Skeletal muscle satellite cell (primary cell): ENCODE data around the gene NME5.
"Not testable (repeated sequence)": the region's sequence is repeated elsewhere in the genome, so short reads cannot be mapped to it uniquely, and the experiment has no call there.

Experiments used
- H3K27me3 ChIP-seq: 2 replicates; pipeline ENCODE4 v1.7.0; 2013; ENCODE audit warnings: low read length; ENCODE audit not compliant: control insufficient read depth, insufficient read depth
- H3K36me3 ChIP-seq: 2 replicates; pipeline ENCODE4 v1.7.0; 2013; ENCODE audit warnings: mild to moderate bottlenecking, control low read depth, low read length; ENCODE audit not compliant: insufficient read depth
- H3K4me1 ChIP-seq: 2 replicates; pipeline ENCODE4 v1.7.0; 2013; ENCODE audit warnings: low read length; ENCODE audit not compliant: control insufficient read depth, insufficient read depth
- H3K4me2 ChIP-seq: 2 replicates; pipeline ENCODE4 v1.7.0; 2013; ENCODE audit warnings: mild to moderate bottlenecking, low read length
- H3K4me3 ChIP-seq: 2 replicates; pipeline ENCODE4 v1.7.0; 2013; ENCODE audit warnings: low read length
- H3K9ac ChIP-seq: 2 replicates; pipeline ENCODE4 v1.7.0; 2013; ENCODE audit warnings: mild to moderate bottlenecking, low read depth, low read length, moderate library complexity
- H3K9me3 ChIP-seq: replicated peaks from 2 replicates; pipeline ENCODE4 v1.7.0; 2013; ENCODE audit warnings: mild to moderate bottlenecking, control low read depth, low read length

NME5 gene

DNA sequence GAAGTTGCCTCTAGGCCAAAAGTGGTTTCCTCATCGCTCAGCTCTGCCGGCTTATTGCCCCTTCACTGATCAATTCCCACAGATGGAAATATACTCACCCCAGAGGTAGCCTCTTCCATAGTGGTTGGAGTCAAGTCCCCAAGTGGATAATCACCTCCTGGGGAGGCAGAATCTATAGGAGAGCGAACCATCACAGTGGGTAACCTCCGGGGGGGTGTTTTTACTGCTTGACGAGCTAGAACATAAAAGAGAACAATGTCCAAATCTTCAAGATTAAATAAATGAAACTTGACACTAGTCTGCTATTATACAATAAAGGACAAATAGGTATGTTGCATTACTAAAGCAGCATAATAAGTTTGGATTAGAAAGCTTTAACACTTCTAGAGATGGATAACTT lies 29.9 kb upstream of the NME5 start:
- Histone ChIP-seq H3K36me3 (peaks cover 87% of the 10 kb centered on the region), H3K4me3 (no peak overlapping the region)

DNA sequence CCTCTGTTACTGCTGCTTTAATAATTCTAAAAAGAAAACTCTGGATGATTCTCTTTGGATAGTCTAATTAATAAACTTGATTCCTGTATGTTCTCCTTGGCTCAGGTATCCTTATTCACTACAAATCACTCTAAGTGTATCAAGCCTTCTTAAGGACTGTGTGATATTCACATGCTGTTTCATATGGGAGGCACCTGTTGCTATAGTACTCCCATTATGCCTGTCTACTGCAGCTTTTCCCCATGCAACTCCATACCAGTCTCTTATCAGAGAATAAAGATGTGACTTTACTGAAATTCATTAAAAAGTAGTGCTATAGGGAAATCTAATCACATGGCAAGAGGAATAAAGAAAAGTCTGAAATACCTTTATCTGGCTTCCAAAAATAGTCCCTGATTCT lies 24.5 kb upstream of the NME5 start:
- Histone ChIP-seq H3K4me1 (no peaks in the 10 kb centered on the region), H3K4me3 (no peak overlapping the region), H3K9ac (no peak overlapping the region), H3K9me3 (no peaks in the 10 kb centered on the region), H3K36me3 (peaks cover 93% of the 10 kb centered on the region), H3K4me2 (no peak overlapping the region), H3K27me3 (no peaks in the 10 kb centered on the region)

More for the DNA sequence above, 29.9 kb upstream of the NME5 start:
- Histone ChIP-seq H3K9me3 (no peaks in the 10 kb centered on the region), H3K9ac (no peak overlapping the region), H3K4me2 (no peak overlapping the region), H3K4me1 (no peaks in the 10 kb centered on the region), H3K27me3 (no peaks in the 10 kb centered on the region)

DNA sequence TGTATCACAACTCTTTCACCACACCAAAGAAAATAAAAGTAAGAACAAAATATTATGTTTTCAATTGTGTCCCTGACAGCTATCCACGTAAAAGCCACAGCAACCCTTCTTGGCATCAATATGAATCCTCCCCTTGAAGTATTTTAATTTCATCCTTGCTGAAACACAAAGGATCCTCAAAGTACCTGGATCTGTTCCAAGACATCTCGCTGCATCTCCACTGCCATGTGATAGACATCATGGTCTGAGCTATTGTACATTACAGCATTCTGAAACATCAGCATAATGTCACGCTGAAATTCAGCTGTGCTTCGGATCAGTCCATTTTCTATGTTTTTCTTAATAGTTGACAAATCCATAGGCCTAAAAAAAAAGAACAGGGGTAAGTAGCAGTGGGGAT lies 21.5 kb upstream of the NME5 start:
- no peaks in the 10 kb centered on the region for H3K4me1 ChIP-seq
- no peak overlapping the region for H3K4me2 ChIP-seq
- no peaks in the 10 kb centered on the region for H3K27me3 ChIP-seq
- H3K9ac ChIP-seq: no peak overlapping the region
- H3K9me3 ChIP-seq: no peaks in the 10 kb centered on the region
- H3K4me3 ChIP-seq: no peak overlapping the region
- H3K36me3 ChIP-seq: peaks cover 89% of the 10 kb centered on the region

DNA sequence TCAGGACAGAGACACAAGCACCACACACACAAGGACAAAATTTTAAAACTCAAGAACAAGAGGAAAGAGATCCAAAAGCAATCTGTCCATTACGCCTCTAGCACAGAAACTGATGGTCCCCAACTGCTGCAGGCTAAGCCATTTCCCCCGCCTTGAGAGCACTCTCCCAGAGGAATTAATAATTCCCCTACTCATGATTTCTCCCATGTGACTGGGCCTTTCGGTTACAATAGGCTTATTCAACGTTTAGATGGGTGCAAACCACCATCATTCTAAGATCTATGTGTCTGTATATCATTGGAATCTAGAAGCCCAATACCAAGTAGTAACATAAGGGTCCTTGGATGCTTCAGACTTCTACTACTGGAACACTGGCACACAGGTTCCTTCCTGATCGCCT lies 20.4 kb upstream of the NME5 start:
- H3K4me1 ChIP-seq: no peaks in the 10 kb centered on the region
- H3K4me2 ChIP-seq: no peak overlapping the region
- H3K9ac ChIP-seq: no peak overlapping the region
- H3K27me3 ChIP-seq: no peaks in the 10 kb centered on the region
- no peak overlapping the region for H3K4me3 ChIP-seq
- no peaks in the 10 kb centered on the region for H3K9me3 ChIP-seq
- H3K36me3 ChIP-seq: peaks cover 79% of the 10 kb centered on the region

DNA sequence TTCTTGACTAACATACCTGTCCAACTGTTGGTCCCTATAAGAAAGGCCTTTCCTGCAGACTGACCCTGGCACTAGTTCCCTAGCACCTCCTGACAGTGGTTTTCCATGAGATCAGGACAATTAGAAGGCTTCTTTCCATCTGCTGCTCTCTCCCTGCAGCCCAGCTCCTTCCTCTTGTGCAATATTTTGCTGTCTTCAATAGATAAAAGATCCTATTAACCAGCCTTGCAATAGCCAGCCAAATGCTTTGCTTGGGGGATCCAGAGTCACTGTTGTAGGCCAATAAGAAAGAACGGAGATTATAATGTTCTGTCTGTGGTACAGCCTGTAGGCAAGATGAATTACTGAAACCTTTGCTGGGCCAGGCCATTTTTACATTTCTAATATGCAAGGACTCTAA lies 18.4 kb upstream of the NME5 start:
- no peak overlapping the region for H3K4me2 ChIP-seq
- no peaks in the 10 kb centered on the region for H3K27me3 ChIP-seq
- no peak overlapping the region for H3K4me3 ChIP-seq
- H3K9me3 ChIP-seq: no peaks in the 10 kb centered on the region
- H3K36me3 ChIP-seq: peaks cover 59% of the 10 kb centered on the region
- H3K9ac ChIP-seq: no peak overlapping the region
- no peaks in the 10 kb centered on the region for H3K4me1 ChIP-seq

DNA sequence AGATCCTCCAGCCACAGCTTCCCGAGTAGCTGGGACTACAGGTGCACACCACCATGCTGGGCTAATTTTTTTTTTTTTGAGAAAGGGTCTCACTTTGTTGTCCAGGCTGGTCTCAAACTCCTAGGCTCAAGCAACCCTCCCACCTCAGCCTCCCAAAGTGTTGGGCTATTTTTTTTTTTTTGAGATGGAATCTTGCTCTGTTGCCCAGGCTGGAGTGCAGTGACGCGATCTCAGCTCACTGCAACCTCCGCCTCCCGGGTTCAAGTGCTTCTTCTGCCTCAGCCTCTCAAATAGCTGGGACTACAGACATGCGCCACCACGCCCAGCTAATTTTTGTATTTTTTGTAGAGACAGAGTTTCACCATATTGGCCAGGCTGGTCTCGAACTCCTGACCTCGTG lies 16.7 kb upstream of the NME5 start:
- peaks cover 44% of the 10 kb centered on the region for H3K36me3 ChIP-seq
- H3K4me1 ChIP-seq, H3K27me3 ChIP-seq, H3K4me3 ChIP-seq, H3K9me3 ChIP-seq, H3K9ac ChIP-seq, H3K4me2 ChIP-seq: not testable (repeated sequence)

DNA sequence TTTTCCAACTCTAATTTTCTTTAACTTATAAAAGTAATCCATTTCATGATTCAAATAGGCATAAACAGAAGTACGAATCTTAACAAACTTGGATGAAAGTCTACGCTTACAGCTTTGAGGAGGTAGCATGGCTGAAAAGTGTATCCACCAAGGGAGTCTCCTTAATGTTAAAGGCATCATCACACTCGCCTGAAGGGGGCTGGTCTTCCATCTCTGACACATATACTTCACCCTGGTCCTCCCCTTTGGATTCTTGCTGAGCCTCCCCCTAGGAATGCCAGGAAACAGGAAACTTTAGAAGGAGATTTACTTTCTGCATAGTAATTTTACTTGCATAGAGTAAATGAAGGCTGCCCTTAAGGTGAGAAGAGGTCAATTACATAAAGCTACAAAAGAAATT lies 10.3 kb upstream of the NME5 start:
- Histone ChIP-seq H3K4me1 (peaks cover 13% of the 10 kb centered on the region), H3K36me3 (no peaks in the 10 kb centered on the region), H3K4me2 (no peak overlapping the region), H3K4me3 (no peak overlapping the region), H3K9ac (no peak overlapping the region), H3K27me3 (no peaks in the 10 kb centered on the region), H3K9me3 (no peaks in the 10 kb centered on the region)

DNA sequence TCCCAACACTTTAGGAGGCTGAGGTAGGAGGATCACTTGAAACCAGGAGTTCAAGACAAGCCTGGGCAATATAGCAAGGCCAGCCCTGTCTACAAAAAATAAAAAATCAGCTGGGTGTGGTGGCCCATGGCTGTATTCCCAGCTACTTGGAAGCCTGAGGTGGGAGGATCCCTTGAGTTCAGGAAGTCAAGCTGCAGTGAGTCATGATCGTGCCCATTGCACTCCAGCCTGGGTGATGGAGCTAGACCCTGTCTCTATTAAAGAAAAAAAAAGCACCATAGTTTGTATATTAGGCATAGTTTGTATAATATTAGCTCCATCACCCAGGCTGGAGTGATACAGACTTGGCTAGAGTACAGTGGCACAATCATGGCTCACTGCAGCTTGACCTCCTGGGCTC lies 9.6 kb upstream of the NME5 start:
- Histone ChIP-seq H3K4me3 (no peak overlapping the region), H3K9ac (no peak overlapping the region), H3K4me1 (peaks cover 13% of the 10 kb centered on the region), H3K36me3 (no peaks in the 10 kb centered on the region), H3K4me2 (no peak overlapping the region), H3K9me3 (no peaks in the 10 kb centered on the region), H3K27me3 (no peaks in the 10 kb centered on the region)

DNA sequence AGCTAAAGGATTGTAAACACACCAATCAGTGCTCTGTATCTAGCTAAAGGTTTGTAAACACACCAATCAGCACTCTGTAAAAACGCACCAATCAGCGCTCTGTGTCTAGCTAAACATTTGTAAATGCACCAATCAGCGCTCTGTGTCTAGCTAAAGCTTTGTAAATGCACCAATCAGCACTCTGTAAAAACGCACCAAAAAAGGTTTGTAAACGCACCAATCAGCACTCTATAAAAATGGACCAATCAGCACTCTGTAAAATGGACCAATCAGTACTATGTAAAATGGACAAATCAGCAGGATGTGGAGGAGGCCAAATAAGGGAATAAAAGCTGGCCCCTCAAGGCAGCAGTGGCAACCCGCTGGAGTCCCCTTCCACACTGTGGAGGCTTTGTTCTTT lies 4.3 kb upstream of the NME5 start:
- not testable (repeated sequence) for H3K27me3 ChIP-seq, H3K4me3 ChIP-seq, H3K36me3 ChIP-seq, H3K4me1 ChIP-seq, H3K4me2 ChIP-seq, H3K9me3 ChIP-seq, H3K9ac ChIP-seq

DNA sequence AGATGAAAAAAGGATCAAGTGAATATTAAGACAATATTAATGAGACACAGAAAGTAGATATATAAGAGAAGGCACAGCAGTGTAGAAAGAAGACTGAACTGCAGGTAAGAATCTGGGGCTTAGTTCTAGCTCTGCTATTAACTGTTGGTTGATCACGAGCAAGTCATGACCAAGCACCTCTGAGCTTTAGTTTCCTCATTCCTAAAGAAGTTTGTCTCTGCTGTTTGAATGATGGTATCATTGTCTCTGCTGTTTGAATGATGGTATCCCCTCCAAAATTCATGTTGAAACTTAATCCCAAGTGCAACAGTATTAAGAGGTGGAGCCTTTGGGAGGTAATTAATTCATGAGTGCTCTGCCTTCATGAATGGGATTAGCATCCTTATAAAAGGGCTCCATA lies 2.5 kb upstream of the NME5 start:
- H3K4me3 ChIP-seq: no peak overlapping the region
- no peak overlapping the region for H3K9ac ChIP-seq
- H3K4me2 ChIP-seq: no peak overlapping the region
- no peaks in the 10 kb centered on the region for H3K36me3 ChIP-seq
- H3K9me3 ChIP-seq: no peaks in the 10 kb centered on the region
- no peaks in the 10 kb centered on the region for H3K27me3 ChIP-seq
- no peaks in the 10 kb centered on the region for H3K4me1 ChIP-seq

DNA sequence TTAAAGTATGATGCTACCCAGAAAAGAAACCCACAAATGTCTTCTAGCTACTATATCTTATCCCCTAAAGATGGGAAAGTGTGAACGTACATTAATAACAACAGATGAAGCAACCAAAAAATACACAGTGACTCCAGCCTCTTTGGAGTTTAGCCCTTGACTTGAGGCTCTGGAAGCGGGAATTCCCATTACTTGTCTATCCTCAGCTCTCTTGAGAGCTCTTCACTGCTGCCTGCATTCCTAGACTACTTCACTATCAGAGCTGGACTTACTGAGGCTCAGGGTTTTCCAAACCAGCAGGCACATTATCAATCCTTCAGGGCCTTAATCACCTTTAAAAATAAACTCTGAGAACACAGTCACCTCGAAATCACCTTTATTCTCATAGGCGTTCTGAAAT lies 1.0 kb upstream of the NME5 start:
- H3K27me3 ChIP-seq: peaks cover 4% of the 10 kb centered on the region
- no peaks in the 10 kb centered on the region for H3K36me3 ChIP-seq
- H3K9ac ChIP-seq: no peak overlapping the region
- H3K4me2 ChIP-seq: no peak overlapping the region
- no peaks in the 10 kb centered on the region for H3K9me3 ChIP-seq
- H3K4me3 ChIP-seq: no peak overlapping the region
- no peaks in the 10 kb centered on the region for H3K4me1 ChIP-seq

DNA sequence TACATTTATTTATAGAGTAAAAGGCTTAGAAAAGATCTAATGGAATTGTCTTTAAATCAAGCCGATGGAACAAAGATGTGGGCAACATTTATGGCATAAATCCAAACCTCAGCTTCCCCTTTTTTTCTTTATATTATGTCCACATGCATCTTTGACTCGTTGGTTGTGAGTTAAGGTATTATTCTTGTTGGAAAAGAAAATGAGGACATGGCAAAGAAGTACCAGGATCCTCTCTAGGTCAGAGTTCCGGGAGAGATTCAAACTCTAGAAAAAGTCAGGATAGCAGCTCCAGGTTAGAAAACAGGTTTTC lies 508 bp upstream of the NME5 start:
- Histone ChIP-seq H3K27me3 (peaks cover 4% of the 10 kb centered on the region), H3K4me3 (no peak overlapping the region), H3K9ac (no peak overlapping the region), H3K36me3 (no peaks in the 10 kb centered on the region), H3K4me1 (no peaks in the 10 kb centered on the region), H3K4me2 (no peak overlapping the region), H3K9me3 (no peaks in the 10 kb centered on the region)

DNA sequence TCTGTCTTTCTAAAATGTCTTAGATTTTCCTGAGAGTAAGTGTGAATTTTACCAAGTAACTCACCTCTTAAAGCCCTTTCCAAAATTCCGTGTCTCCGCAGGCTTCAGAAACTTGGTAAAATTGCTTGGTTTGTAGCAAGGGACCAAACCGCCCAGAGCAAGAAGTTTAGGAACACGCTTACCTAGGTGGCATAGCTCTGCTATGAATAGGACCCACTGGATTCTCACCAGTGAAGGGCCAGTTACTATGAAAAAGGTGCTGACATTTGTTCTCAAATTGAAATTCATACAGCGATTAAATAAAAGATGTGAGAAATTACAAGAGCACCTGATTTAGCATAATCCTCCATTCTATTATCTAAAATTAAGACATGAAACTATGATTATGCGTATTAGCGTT lies 6.7 kb downstream of the NME5 start:
- Histone ChIP-seq H3K4me1 (no peaks in the 10 kb centered on the region), H3K9me3 (no peaks in the 10 kb centered on the region), H3K27me3 (peaks cover 13% of the 10 kb centered on the region)

More for the DNA sequence above, 6.7 kb downstream of the NME5 start:
- Histone ChIP-seq H3K9ac (no peak overlapping the region), H3K4me3 (no peak overlapping the region), H3K4me2 (no peak overlapping the region), H3K36me3 (no peaks in the 10 kb centered on the region)
